RCC 7860 (cell line): ENCODE measurements around the gene ASXL1.
A peak's percentile ranks its signal among the peaks of the same experiment; 100 is the strongest.

Experiments
- DNase-seq: peaks from one replicate; pipeline ENCODE4 v3.0.0-alpha.2; 2015; ENCODE audit warnings: low spot score
- FAIRE-seq: peaks from 2 replicates; lab custom pipeline; 2012; peaks lifted over from hg19 to GRCh38; lab: Jason Lieb, UNC

Gene ASXL1

GRCh38 chr20:32450484-32451061 lies 92.4 kb downstream of the ASXL1 start:
- no peak for FAIRE-seq
- DNase-seq = no peak

- no peak for FAIRE-seq
These were observed 93.2 kb downstream of the ASXL1 start for GRCh38 chr20:32451340-32451681.

GRCh38 chr20:32451682-32452461 lies 93.7 kb downstream of the ASXL1 start:
- no peak for FAIRE-seq
- DNase-seq = no peak

More at GRCh38 chr20:32451340-32451681, 93.2 kb downstream of the ASXL1 start:
- no peak for DNase-seq

GRCh38 chr20:32452776-32453466 lies 94.8 kb downstream of the ASXL1 start:
- no peak for FAIRE-seq

GRCh38 chr20:32453467-32454163 lies 95.5 kb downstream of the ASXL1 start:
- no peak for DNase-seq

More at GRCh38 chr20:32452776-32453466, 94.8 kb downstream of the ASXL1 start:
- no peak for DNase-seq

GRCh38 chr20:32454164-32455145 lies 96.3 kb downstream of the ASXL1 start:
- no peak for DNase-seq
- no peak for FAIRE-seq

More at GRCh38 chr20:32453467-32454163, 95.5 kb downstream of the ASXL1 start:
- FAIRE-seq = no peak

GRCh38 chr20:32455171-32455900 lies 97.2 kb downstream of the ASXL1 start:
- FAIRE-seq (no peak), DNase-seq (no peak)

- FAIRE-seq = no peak
- DNase-seq = no peak
These were observed 98.0 kb downstream of the ASXL1 start for GRCh38 chr20:32455901-32456701.

GRCh38 chr20:32456869-32457478 lies 98.8 kb downstream of the ASXL1 start:
- FAIRE-seq (no peak), DNase-seq (peak; percentile 70)

GRCh38 chr20:32457479-32457986 lies 99.4 kb downstream of the ASXL1 start:
- FAIRE-seq = no peak

GRCh38 chr20:32458061-32458836 lies 100.1 kb downstream of the ASXL1 start:
- no peak for FAIRE-seq

More at GRCh38 chr20:32457479-32457986, 99.4 kb downstream of the ASXL1 start:
- DNase-seq = peak; percentile 73

GRCh38 chr20:32458837-32459220 lies 100.7 kb downstream of the ASXL1 start:
- DNase-seq (no peak), FAIRE-seq (no peak)

More at GRCh38 chr20:32458061-32458836, 100.1 kb downstream of the ASXL1 start:
- DNase-seq = no peak

- FAIRE-seq = no peak
- no peak for DNase-seq
These were observed 102.1 kb downstream of the ASXL1 start for GRCh38 chr20:32460231-32460630.

GRCh38 chr20:32460683-32461320 lies 102.7 kb downstream of the ASXL1 start:
- FAIRE-seq = no peak

GRCh38 chr20:32461836-32462600 lies 103.9 kb downstream of the ASXL1 start:
- no peak for FAIRE-seq

More at GRCh38 chr20:32460683-32461320, 102.7 kb downstream of the ASXL1 start:
- DNase-seq = no peak

More at GRCh38 chr20:32461836-32462600, 103.9 kb downstream of the ASXL1 start:
- DNase-seq = no peak
